HEK293T (cell line): Measurements from ENCODE around the gene EVC2.

Source experiments
- CTCF ChIA-PET: fragments of 350-600 bp; formaldehyde crosslinking; extraction: SDS; loops from one replicate; lab custom pipeline; 2021; ENCODE audit warnings: antibody characterized with exemption, inconsistent platforms; lab: Yijun Ruan, JAX
- POLR2A ChIA-PET: fragments of 350-600 bp; formaldehyde crosslinking; extraction: SDS; loops from one replicate; lab custom pipeline; 2020; ENCODE audit warnings: antibody characterized with exemption, inconsistent platforms; lab: Yijun Ruan, JAX
- DNase-seq: peaks from one replicate; pipeline ENCODE4 v3.0.0; 2012; ENCODE audit warnings: mixed read lengths; ENCODE audit errors: extremely low spot score
- ARNT ChIP-seq: fragments of 450-650 bp; IDR thresholded peaks from 2 replicates; pipeline ENCODE4 v1.6.1; 2017; ENCODE audit warnings: mild to moderate bottlenecking
- BHLHE40 ChIP-seq: fragments of 450-650 bp; IDR thresholded peaks from 2 replicates; pipeline ENCODE4 v1.6.1; 2016; ENCODE audit warnings: mild to moderate bottlenecking, moderate library complexity, borderline replicate concordance
- CTBP1 ChIP-seq: fragments of 450-650 bp; IDR thresholded peaks from 2 replicates; pipeline ENCODE4 v1.6.1; 2016; ENCODE audit warnings: borderline replicate concordance
- ELF4 ChIP-seq: fragments of 450-650 bp; IDR thresholded peaks from 2 replicates; pipeline ENCODE4 v1.6.1; 2017; ENCODE audit warnings: antibody characterized with exemption
- FOXA1 ChIP-seq: fragments of 450-650 bp; IDR thresholded peaks from 2 replicates; pipeline ENCODE4 v1.6.1; 2016; ENCODE audit warnings: mild to moderate bottlenecking
- FOXK2 ChIP-seq: fragments of 450-650 bp; IDR thresholded peaks from 2 replicates; pipeline ENCODE4 v1.6.1; 2016; ENCODE audit warnings: mild to moderate bottlenecking
- FOXM1 ChIP-seq: fragments of 450-650 bp; IDR thresholded peaks from 2 replicates; pipeline ENCODE4 v1.6.1; 2017; ENCODE audit warnings: mild to moderate bottlenecking, borderline replicate concordance
- HDGF ChIP-seq: fragments of 450-650 bp; IDR thresholded peaks from 2 replicates; pipeline ENCODE4 v1.6.1; 2017; ENCODE audit warnings: antibody characterized with exemption, borderline replicate concordance
- L3MBTL2 ChIP-seq: fragments of 450-650 bp; conservative IDR thresholded peaks from 2 replicates; pipeline ENCODE4 v1.6.1; 2016; ENCODE audit warnings: mild to moderate bottlenecking
- LEF1 ChIP-seq: fragments of 450-650 bp; IDR thresholded peaks from 2 replicates; pipeline ENCODE4 v1.6.1; 2017; ENCODE audit warnings: mild to moderate bottlenecking, borderline replicate concordance
- NFRKB ChIP-seq: fragments of 450-650 bp; IDR thresholded peaks from 2 replicates; pipeline ENCODE4 v1.6.1; 2016; ENCODE audit warnings: mild to moderate bottlenecking, moderate library complexity
- PKNOX1 ChIP-seq: fragments of 450-650 bp; IDR thresholded peaks from 2 replicates; pipeline ENCODE4 v1.6.1; 2016
- SP1 ChIP-seq: fragments of 450-650 bp; IDR thresholded peaks from 2 replicates; pipeline ENCODE4 v1.6.1; 2017
- SUZ12 ChIP-seq: fragments of 450-650 bp; IDR thresholded peaks from 2 replicates; pipeline ENCODE4 v1.6.1; 2016; ENCODE audit warnings: mild to moderate bottlenecking
- TARDBP ChIP-seq: fragments of 450-650 bp; IDR thresholded peaks from 2 replicates; pipeline ENCODE4 v1.6.1; 2016
- ZNF384 ChIP-seq: fragments of 450-650 bp; IDR thresholded peaks from 2 replicates; pipeline ENCODE4 v1.6.1; 2016

The EVC2 gene

GRCh38 chr4:5715357-5715756 lies 7.0 kb upstream of the EVC2 start:
- no peak for DNase-seq
- TF ChIP-seq ZNF384 (no peak), ELF4 (no peak)
- CTCF ChIA-PET: no interaction called here
- POLR2A ChIA-PET: no interaction called here

GRCh38 chr4:5713861-5714260 lies 5.5 kb upstream of the EVC2 start:
- POLR2A ChIA-PET: no interaction called here
- CTCF ChIA-PET: no interaction called here
- DNase-seq: no peak
- TF ChIP-seq ELF4 (no peak), L3MBTL2 (no peak), FOXM1 (no peak), FOXK2 (no peak), PKNOX1 (no peak), SP1 (no peak), CTBP1 (no peak), TARDBP (no peak), HDGF (no peak), ZNF384 (no peak), SUZ12 (no peak), LEF1 (no peak), BHLHE40 (no peak), ARNT (no peak), FOXA1 (no peak), NFRKB (no peak)

- ChIA-PET CTCF (no interaction called here), POLR2A (no interaction called here)
- no peak for TF ChIP-seq LEF1
- no peak for TF ChIP-seq ELF4
- TF ChIP-seq FOXA1: no peak
- TF ChIP-seq PKNOX1: no peak
- TF ChIP-seq ZNF384: no peak
- TF ChIP-seq FOXK2: no peak
- TF ChIP-seq L3MBTL2: no peak
- TF ChIP-seq HDGF: no peak
- TF ChIP-seq FOXM1: no peak
- no peak for TF ChIP-seq SP1
- DNase-seq: no peak
Observed at GRCh38 chr4:5712931-5713330, 4.6 kb upstream of the EVC2 start.

DNA sequence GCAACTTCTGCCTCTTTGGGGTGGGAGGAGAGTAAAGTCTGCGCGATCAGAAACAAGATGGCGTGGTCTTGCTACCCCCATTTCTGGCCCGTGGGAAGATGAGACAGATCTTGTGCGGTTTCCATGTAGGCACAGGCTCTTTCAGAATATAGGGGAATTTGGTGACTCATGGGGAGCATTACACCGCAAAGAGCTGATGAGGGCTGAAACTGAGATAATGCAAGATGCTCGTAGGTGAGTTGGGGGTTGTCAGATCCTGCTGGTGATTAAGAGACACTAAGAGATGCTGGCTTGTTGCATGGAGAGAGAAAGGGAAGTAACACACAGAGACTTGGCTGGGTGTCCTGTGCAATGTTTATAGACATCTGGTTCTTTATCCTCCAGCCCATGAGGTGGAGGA lies 4.2 kb upstream of the EVC2 start:
- ChIA-PET POLR2A (no interaction called here), CTCF (no interaction called here)
- no peak for DNase-seq
- TF ChIP-seq ELF4 (no peak), FOXM1 (no peak), L3MBTL2 (no peak), FOXK2 (no peak), ZNF384 (no peak), NFRKB (no peak)

DNA sequence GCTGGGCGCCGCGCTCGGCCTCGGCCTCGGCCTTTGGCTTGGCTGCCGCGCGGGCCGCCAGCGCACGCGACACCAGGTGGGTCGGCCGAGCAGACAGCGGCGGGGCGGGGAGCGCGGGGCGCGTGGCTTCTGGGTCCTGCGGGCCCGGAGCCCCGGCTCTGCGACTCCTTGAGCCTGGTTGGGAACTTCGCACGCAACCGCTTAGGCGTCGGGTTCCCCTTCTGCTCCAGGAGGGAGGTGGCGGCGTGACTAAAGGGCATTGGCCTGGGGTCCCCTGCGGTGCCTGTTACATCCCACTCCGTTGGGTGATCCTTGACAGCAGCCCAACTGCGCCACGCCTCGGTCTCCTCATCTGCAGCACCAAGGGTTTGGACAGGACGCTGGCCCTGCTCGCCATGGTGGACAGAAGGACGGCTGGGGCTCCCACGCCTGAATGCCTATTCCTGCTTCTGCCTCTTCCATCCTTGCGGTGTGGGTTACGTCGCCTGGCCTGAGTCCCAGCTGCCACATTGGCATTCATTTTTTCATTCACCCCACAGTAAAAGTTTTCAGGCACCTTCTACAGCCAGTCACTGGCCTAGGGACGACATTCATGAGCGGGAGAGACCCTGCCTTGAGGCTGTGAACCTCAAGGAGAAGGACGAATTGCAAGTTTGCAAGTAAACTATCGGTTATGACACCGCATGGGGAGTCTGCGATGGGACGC lies 3.3 kb upstream of the EVC2 start:
- ChIA-PET CTCF (no interaction called here), POLR2A (no interaction called here)
- TF ChIP-seq NFRKB: no peak
- TF ChIP-seq L3MBTL2: peak; percentile 31; the same call in 1 of the 2 replicates
- TF ChIP-seq BHLHE40: no peak
- TF ChIP-seq ARNT: peak; percentile 60
- no peak for TF ChIP-seq TARDBP
- no peak for TF ChIP-seq HDGF
- no peak for TF ChIP-seq ELF4
- TF ChIP-seq PKNOX1: no peak
- no peak for TF ChIP-seq FOXA1
- no peak for DNase-seq

DNA sequence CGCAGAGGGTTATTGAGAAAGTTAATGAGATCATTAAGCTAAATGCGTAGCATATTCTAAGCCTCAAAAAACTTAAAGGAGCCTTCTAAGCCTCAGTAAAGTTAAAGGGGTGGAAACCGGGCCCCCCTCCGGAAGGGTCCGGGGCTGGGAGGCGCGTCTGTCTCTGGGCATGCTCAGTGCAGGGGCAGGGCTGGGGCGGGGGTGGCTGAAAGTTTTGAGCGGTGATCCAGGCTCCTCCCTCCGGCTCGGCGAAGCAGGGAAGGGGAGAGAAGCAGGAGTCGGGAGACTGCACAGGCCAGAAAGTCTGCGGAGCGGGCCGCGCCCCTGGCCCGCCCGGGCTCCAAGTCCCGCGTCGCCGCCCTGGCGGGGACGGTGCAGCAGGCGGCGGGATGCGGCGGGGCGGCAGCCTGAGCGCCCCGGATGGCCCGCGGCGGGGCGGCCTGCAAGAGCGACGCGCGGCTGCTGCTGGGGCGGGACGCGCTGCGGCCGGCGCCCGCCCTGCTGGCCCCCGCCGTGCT lies 2.7 kb upstream of the EVC2 start, which contains the start of gene EVC:
Gene EVC (plus strand): TSS at position 241 of the 518 bp plus-strand sequence. CDS start 180 bp downstream, at position 421.
- ChIA-PET POLR2A (no interaction called here), CTCF (no interaction called here)
- peak; percentile 82 for DNase-seq
- no peak for TF ChIP-seq FOXK2
- TF ChIP-seq FOXM1: no peak
- no peak for TF ChIP-seq LEF1
- no peak for TF ChIP-seq NFRKB
- TF ChIP-seq PKNOX1: no peak
- 0 out of 2 replicates have a peak, but pooled peaks have one; percentile 4 for TF ChIP-seq L3MBTL2
- TF ChIP-seq HDGF: no peak
- TF ChIP-seq ZNF384: no peak
- TF ChIP-seq TARDBP: no peak
